ENCODE measurements around the gene ALDH3B2. TPM values are rescaled to one million over a fixed set of nuclear protein-coding genes. Genes with fewer than 3 reads are reported as not detected.

The ALDH3B2 gene
- total RNA-seq, 1 experiment from 2014 or later: not detected

- H3K9ac ChIP-seq (ENCODE audit: low read length): no peak overlapping the region
- H3K4me1 ChIP-seq (ENCODE audit: control insufficient read depth in 1 of 2, insufficient read depth in 2 of 2, low read length in 2 of 2): peaks cover 0 to 7% of the 10 kb centered on the region in 2 experiments; a peak in 3 of 4 replicates
- no peak overlapping the region for H3K4me2 ChIP-seq (ENCODE audit: low read length)
- DNase-seq (ENCODE audit: low read depth, low spot score) (no peak), ATAC-seq (no peak)
- ChIA-PET CTCF (no interaction called here), RAD21 (ENCODE audit: low non-redundant PET in 1 of 2, low total read pairs in 2 of 2, uncharacterized antibody in 2 of 2, unreplicated experiment in 2 of 2) (no interaction called here), POLR2A (interaction anchor here (1.1 kb wide), 1 partner anchor 67 kb away, joined by 3 read pairs; no protein-coding TSS in a partner anchor)
- TF ChIP-seq CBX3 (IDR thresholded peaks at IDR 0.05; ENCODE audit: low read depth) (no peak), EZH2 (IDR thresholded peaks at IDR 0.05) (no peak)
- H2AFZ ChIP-seq (ENCODE audit: low read depth, low read length, poor library complexity, severe bottlenecking): no peak overlapping the region
- no peak overlapping the region for H3K27ac ChIP-seq (ENCODE audit: low read depth, low read length)
- H4K20me1 ChIP-seq (ENCODE audit: insufficient read depth): no peaks in the 10 kb centered on the region
- no peaks in the 10 kb centered on the region for H3K9me2 ChIP-seq (ENCODE audit: insufficient read depth)
- no peaks in the 10 kb centered on the region for H3K9me3 ChIP-seq (ENCODE audit: control insufficient read depth in 1 of 2, insufficient read depth in 1 of 2, low read depth in 1 of 2, low read length in 2 of 2)
- intact Hi-C loops (cut with micrococcal nuclease): no loop called here
- no peaks in the 10 kb centered on the region for H3K27me3 ChIP-seq (ENCODE audit: insufficient read depth, low read length)
- no peaks in the 10 kb centered on the region for H3K36me3 ChIP-seq (ENCODE audit: control insufficient read depth in 1 of 2, insufficient read depth in 2 of 2, low read length in 2 of 2)
- H3K79me2 ChIP-seq (ENCODE audit: insufficient read depth, low read length): no peaks in the 10 kb centered on the region
- no peak overlapping the region for H3K4me3 ChIP-seq (replicated peaks in 1 of 2; ENCODE audit: low read depth in 1 of 2, low read length in 2 of 2)
- no TSS peak for BruUV-seq (replicated peaks)
These were observed 22.6 kb upstream of the ALDH3B2 start for GRCh38 chr11:67696998-67697397.

- no peaks in the 10 kb centered on the region for H3K9me2 ChIP-seq (ENCODE audit: insufficient read depth)
- POLR2A ChIA-PET: no interaction called here
- H3K9ac ChIP-seq (ENCODE audit: low read length): no peak overlapping the region
- H4K20me1 ChIP-seq (ENCODE audit: insufficient read depth): no peaks in the 10 kb centered on the region
- H3K36me3 ChIP-seq (ENCODE audit: control insufficient read depth in 1 of 2, insufficient read depth in 2 of 2, low read length in 2 of 2): no peaks in the 10 kb centered on the region
- RAD21 ChIA-PET (ENCODE audit: low non-redundant PET in 1 of 2, low total read pairs in 2 of 2, uncharacterized antibody in 2 of 2, unreplicated experiment in 2 of 2): no interaction called here
- ATAC-seq: no peak
- no peak overlapping the region for H3K4me3 ChIP-seq (replicated peaks in 1 of 2; ENCODE audit: low read depth in 1 of 2, low read length in 2 of 2)
- H3K27ac ChIP-seq (ENCODE audit: low read depth, low read length): no peak overlapping the region
- H3K27me3 ChIP-seq (ENCODE audit: insufficient read depth, low read length): no peaks in the 10 kb centered on the region
- H3K79me2 ChIP-seq (ENCODE audit: insufficient read depth, low read length): no peaks in the 10 kb centered on the region
- DNase-seq (ENCODE audit: low read depth, low spot score): no peak
- BruUV-seq (replicated peaks): no TSS peak
- no peak overlapping the region for H3K4me2 ChIP-seq (ENCODE audit: low read length)
- intact Hi-C loops (cut with micrococcal nuclease): no loop called here
- TF ChIP-seq ELF1 (IDR thresholded peaks at IDR 0.05; ENCODE audit: borderline replicate concordance, low read depth): no peak
- TF ChIP-seq CTCF (IDR thresholded peaks at IDR 0.05 in 2 of 3, conservative IDR thresholded peaks at IDR 0.05 in 1 of 3; ENCODE audit: borderline replicate concordance in 1 of 3, insufficient read depth in 1 of 3, low read depth in 2 of 3, low read length in 2 of 3): no peak
- no peak for TF ChIP-seq ZNF274 (IDR thresholded peaks at IDR 0.05; ENCODE audit: low read depth, low read length)
- TF ChIP-seq CBX3 (IDR thresholded peaks at IDR 0.05; ENCODE audit: low read depth): no peak
- TF ChIP-seq RAD21 (IDR thresholded peaks at IDR 0.05; ENCODE audit: low read depth): no peak
- TF ChIP-seq ZFX (IDR thresholded peaks at IDR 0.05): no peak
- TF ChIP-seq EGR1 (IDR thresholded peaks at IDR 0.05; ENCODE audit: low read depth): no peak
- no peak for TF ChIP-seq CEBPB (IDR thresholded peaks at IDR 0.05; ENCODE audit: low read depth)
- no peak for TF ChIP-seq FOSL1 (IDR thresholded peaks at IDR 0.05; ENCODE audit: low read depth)
- CTCF ChIA-PET: no interaction called here
- no peaks in the 10 kb centered on the region for H3K4me1 ChIP-seq (ENCODE audit: control insufficient read depth in 1 of 2, insufficient read depth in 2 of 2, low read length in 2 of 2)
- no peaks in the 10 kb centered on the region for H3K9me3 ChIP-seq (ENCODE audit: control insufficient read depth in 1 of 2, insufficient read depth in 1 of 2, low read depth in 1 of 2, low read length in 2 of 2)
- H2AFZ ChIP-seq (ENCODE audit: low read depth, low read length, poor library complexity, severe bottlenecking): no peak overlapping the region
These were observed 21.2 kb upstream of the ALDH3B2 start for GRCh38 chr11:67695606-67696005.

Measured in HCT116 (cell line).